Measurements from ENCODE around the gene PIGU. TPM values are rescaled to one million over a fixed set of nuclear protein-coding genes. Genes with fewer than 3 reads are reported as not detected.

The PIGU gene
- total and polyA plus RNA-seq, 2 of the 13 experiments (the other 11 are each of a cell fraction or from before 2014, with no cell fraction given): 45.5 to 231 TPM

DNA sequence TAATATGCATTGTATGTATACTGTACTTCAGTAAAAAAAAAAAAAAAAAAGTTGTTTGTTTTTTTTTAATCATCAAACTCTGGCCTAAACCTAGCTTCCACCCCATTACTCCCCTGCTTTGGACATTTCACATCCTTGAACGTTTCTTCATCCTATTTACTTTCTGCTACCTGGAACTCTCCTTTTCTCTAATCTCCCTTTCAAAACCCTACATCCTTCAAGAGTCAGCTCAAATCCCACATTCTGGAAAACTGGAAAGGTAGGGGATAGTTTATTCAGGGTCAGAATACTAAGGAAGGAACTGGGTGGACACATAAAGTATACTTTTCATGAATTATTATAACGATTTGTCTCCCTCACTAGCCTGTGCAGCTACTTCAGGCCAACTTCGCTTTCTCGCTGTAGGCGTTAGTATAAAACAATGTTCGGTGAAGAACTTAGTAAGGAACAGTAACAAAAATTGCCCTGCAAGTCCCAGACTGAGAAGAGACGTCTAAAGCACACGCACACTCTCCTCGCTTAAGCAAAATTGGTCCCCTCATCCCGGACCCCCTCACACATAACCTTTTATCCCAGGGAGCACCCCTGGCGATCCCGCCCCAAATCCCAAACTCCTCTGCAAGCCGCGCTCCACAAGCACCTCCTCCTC, 775 bp downstream of the PIGU start (continued):
- TF ChIP-seq FOXA1 (IDR thresholded peaks at IDR 0.05): no peak
- no peak for TF ChIP-seq FOXA1 (CRISPR knock-in tag; IDR thresholded peaks at IDR 0.05)
- peak; percentile 55; the same call in 1 of the 2 replicates for TF ChIP-seq NAIF1 (CRISPR knock-in tag; IDR thresholded peaks at IDR 0.05; ENCODE audit: borderline replicate concordance)
- TF ChIP-seq ZFP36 (IDR thresholded peaks at IDR 0.05; ENCODE audit: borderline replicate concordance, low read depth, low read length, partially characterized antibody): no peak
- TF ChIP-seq ZFP90 (CRISPR knock-in tag; IDR thresholded peaks at IDR 0.05; ENCODE audit: borderline replicate concordance): peak; percentile 60; the same call in 1 of the 2 replicates
- peak; percentile 11; the same call in 1 of the 2 replicates for TF ChIP-seq CREM (IDR thresholded peaks at IDR 0.05)
- no peak for TF ChIP-seq CREM (CRISPR knock-in tag; IDR thresholded peaks at IDR 0.05)
- TF ChIP-seq ZNF543 (CRISPR knock-in tag; IDR thresholded peaks at IDR 0.05): peak; percentile 9; the same call in 1 of the 2 replicates
- TF ChIP-seq, protein P1, sequence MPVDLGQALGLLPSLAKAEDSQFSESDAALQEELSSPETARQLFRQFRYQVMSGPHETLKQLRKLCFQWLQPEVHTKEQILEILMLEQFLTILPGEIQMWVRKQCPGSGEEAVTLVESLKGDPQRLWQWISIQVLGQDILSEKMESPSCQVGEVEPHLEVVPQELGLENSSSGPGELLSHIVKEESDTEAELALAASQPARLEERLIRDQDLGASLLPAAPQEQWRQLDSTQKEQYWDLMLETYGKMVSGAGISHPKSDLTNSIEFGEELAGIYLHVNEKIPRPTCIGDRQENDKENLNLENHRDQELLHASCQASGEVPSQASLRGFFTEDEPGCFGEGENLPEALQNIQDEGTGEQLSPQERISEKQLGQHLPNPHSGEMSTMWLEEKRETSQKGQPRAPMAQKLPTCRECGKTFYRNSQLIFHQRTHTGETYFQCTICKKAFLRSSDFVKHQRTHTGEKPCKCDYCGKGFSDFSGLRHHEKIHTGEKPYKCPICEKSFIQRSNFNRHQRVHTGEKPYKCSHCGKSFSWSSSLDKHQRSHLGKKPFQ (CRISPR knock-in tag; IDR thresholded peaks at IDR 0.05; ENCODE audit: insufficient replicate concordance): peak; percentile 62
- TF ChIP-seq, protein P2, sequence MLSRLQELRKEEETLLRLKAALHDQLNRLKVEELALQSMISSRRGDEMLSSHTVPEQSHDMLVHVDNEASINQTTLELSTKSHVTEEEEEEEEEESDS (CRISPR knock-in tag; IDR thresholded peaks at IDR 0.05; ENCODE audit: borderline replicate concordance): 0 out of 2 replicates have a peak, but pooled peaks have one; percentile 54
- TF ChIP-seq MEIS1 (CRISPR knock-in tag; IDR thresholded peaks at IDR 0.05; ENCODE audit: borderline replicate concordance): 0 out of 2 replicates have a peak, but pooled peaks have one; percentile 17
- no peak for TF ChIP-seq ZNF720 (CRISPR knock-in tag; IDR thresholded peaks at IDR 0.05)
- TF ChIP-seq RAD21 (CRISPR knock-in tag; IDR thresholded peaks at IDR 0.05): 0 out of 2 replicates have a peak, but pooled peaks have one; percentile 32
